K562 (cell line): ENCODE measurements around the gene ZCCHC24. TPM values are rescaled to one million over a fixed set of nuclear protein-coding genes. Genes with fewer than 3 reads are reported as not detected.
A peak's percentile ranks its signal among the peaks of the same experiment; 100 is the strongest.

Experiments
- ATAC-seq: fragments of 200-7000 bp; cut with Tn5 transposase; 3 replicates; pipeline ENCODE4 v1.9.1; 2020; ENCODE audit warnings: moderate library complexity
- BruUV-seq: library from RNA; stranded (reverse); fragments of 400-500 nt; replicated peaks from 2 replicates; lab custom pipeline; 2021; lab: Mats Ljungman, UMichigan
- CTCF ChIA-PET: fragments of 300-600 bp; formaldehyde crosslinking; extraction: SDS; loops from one replicate; lab custom pipeline; 2021; ENCODE audit warnings: low intra/inter-chr PET ratio; lab: Yijun Ruan, JAX
- POLR2A ChIA-PET: fragments of 300-600, 350-650 bp; sonication (Branson Sonifier 250); formaldehyde crosslinking; extraction: SDS; loops from one replicate; lab custom pipeline; 2021; ENCODE audit warnings: antibody characterized with exemption, inconsistent platforms; lab: Yijun Ruan, JAX
- DNase-seq, 4 experiments: peaks; one replicate each; pipeline versions ENCODE4 v3.0.0 to v3.0.0-alpha.2; 2011 to 2018; ENCODE audit warnings: low spot score in 3 of 4, mixed read lengths in 3 of 4; ENCODE audit errors: extremely low read depth in 1 of 4
- FAIRE-seq: peaks from 2 replicates; lab custom pipeline; 2011; peaks lifted over from hg19 to GRCh38; lab: Jason Lieb, UNC
- H2AFZ ChIP-seq: 2 replicates; pipeline ENCODE4 v1.6.0; 2011; ENCODE audit warnings: low read depth, low read length, control low read depth, inconsistent platforms
- H3K27ac ChIP-seq: fragments of 200-600 bp; 3 replicates; pipeline ENCODE4 v1.8.0; 2011; ENCODE audit warnings: low read depth, mild to moderate bottlenecking, control low read depth, inconsistent platforms, low read length, moderate library complexity, mixed read lengths; ENCODE audit errors: extremely low read depth
- H3K27me3 ChIP-seq, 2 experiments: fragments of 300-600 bp in 1 of 2; 2 replicates in 1 of 2; 3 replicates in 1 of 2; pipeline versions ENCODE4 v1.6.0 to v1.8.0; 2011; ENCODE audit warnings: inconsistent platforms in 2 of 2, low read length in 2 of 2, mild to moderate bottlenecking in 1 of 2, mixed read lengths in 1 of 2, moderate library complexity in 1 of 2; ENCODE audit not compliant: control insufficient read depth in 2 of 2, insufficient read depth in 2 of 2
- H3K36me3 ChIP-seq: fragments of 300-600 bp; 3 replicates; pipeline ENCODE4 v1.8.0; 2011; ENCODE audit warnings: mild to moderate bottlenecking, low read length, inconsistent platforms; ENCODE audit not compliant: control insufficient read depth, insufficient read depth
- H3K4me1 ChIP-seq, 2 experiments: fragments of 200-600 bp in 1 of 2; replicated peaks in 1 of 2; 2 replicates in 1 of 2; 3 replicates in 1 of 2; pipeline versions ENCODE4 v1.5.1 to v1.8.0; 2011; ENCODE audit warnings: inconsistent platforms in 2 of 2, low read length in 2 of 2, mild to moderate bottlenecking in 1 of 2, mixed read lengths in 1 of 2, moderate library complexity in 1 of 2; ENCODE audit not compliant: control insufficient read depth in 2 of 2, insufficient read depth in 2 of 2
- H3K4me2 ChIP-seq: 2 replicates; pipeline ENCODE4 v1.6.1; 2011; ENCODE audit warnings: low read length, control low read depth, inconsistent platforms, mixed read lengths; ENCODE audit not compliant: insufficient read depth
- H3K4me3 ChIP-seq: fragments of 200-600 bp; sonication (generic), shearing (Covaris generic); 2 replicates; pipeline ENCODE4 v1.5.1; 2016; ENCODE audit warnings: control low read depth, inconsistent platforms
- H3K79me2 ChIP-seq: fragments of 200-600 bp; 3 replicates; pipeline ENCODE4 v1.8.0; 2011; ENCODE audit warnings: low read length, inconsistent platforms; ENCODE audit not compliant: control insufficient read depth, insufficient read depth
- H3K9ac ChIP-seq, 2 experiments: 2 replicates each; pipeline versions ENCODE4 v1.6.0 to v1.6.1; 2011; ENCODE audit warnings: low read depth in 2 of 2, low read length in 2 of 2, control low read depth in 1 of 2, inconsistent platforms in 1 of 2, mild to moderate bottlenecking in 1 of 2, mixed read lengths in 1 of 2; ENCODE audit not compliant: insufficient read depth in 1 of 2
- H3K9me1 ChIP-seq: one replicate; pipeline ENCODE4 v1.6.0; 2011; ENCODE audit warnings: inconsistent platforms, mild to moderate bottlenecking, low read length, moderate library complexity; ENCODE audit not compliant: control insufficient read depth, insufficient read depth
- H3K9me3 ChIP-seq: replicated peaks from 2 replicates; pipeline ENCODE4 v1.5.1; 2011; ENCODE audit warnings: low read depth, low read length, inconsistent platforms; ENCODE audit not compliant: control insufficient read depth, insufficient read depth
- H4K20me1 ChIP-seq: replicated peaks from 2 replicates; pipeline ENCODE4 v1.6.1; 2011; ENCODE audit warnings: low read length, inconsistent platforms, mixed read lengths; ENCODE audit not compliant: control insufficient read depth, insufficient read depth
- BRD9 ChIP-seq: fragments of 450-650 bp; IDR thresholded peaks from 2 replicates; pipeline ENCODE4 v1.6.1; 2018; ENCODE audit warnings: low read depth; ENCODE audit not compliant: partially characterized antibody
- CEBPG ChIP-seq, 3 experiments: fragments of 200-800 bp in 1 of 3; sonication (Bioruptor generic) in 1 of 3; sonication (generic) in 1 of 3; formaldehyde crosslinking in 1 of 3; IDR thresholded peaks in 2 of 3; conservative IDR thresholded peaks in 1 of 3; 2 replicates each; pipeline versions ENCODE4 v1.6.1 to v1.8.0; 2016 to 2022; ENCODE audit warnings: missing compliant biosample characterization in 2 of 3, missing genetic modification characterization in 2 of 3, mild to moderate bottlenecking in 1 of 3, missing genetic modification reagents in 1 of 3
- KDM1A ChIP-seq, 2 experiments: fragments of 450-650 bp; IDR thresholded peaks; 2 replicates each; pipeline ENCODE4 v1.6.1; 2016; ENCODE audit warnings: mild to moderate bottlenecking in 2 of 2
- PML ChIP-seq: IDR thresholded peaks from 2 replicates; pipeline ENCODE4 v1.6.1; 2012; ENCODE audit warnings: low read length, inconsistent platforms
- PTBP1 ChIP-seq: fragments of 200-400 bp; formaldehyde crosslinking; IDR thresholded peaks from 2 replicates; pipeline ENCODE4 v1.6.1; 2017; ENCODE audit warnings: low read depth, low read length
- RCOR1 ChIP-seq, 2 experiments: IDR thresholded peaks; 2 replicates each; pipeline ENCODE4 v1.6.1; 2012; ENCODE audit warnings: low read depth in 2 of 2, low read length in 2 of 2, borderline replicate concordance in 1 of 2, improper control_type of control experiment in 1 of 2
- SMARCA5 ChIP-seq: fragments of 450-650 bp; IDR thresholded peaks from 2 replicates; pipeline ENCODE4 v1.6.1; 2016
- SUPT5H ChIP-seq: fragments of 450-650 bp; IDR thresholded peaks from 2 replicates; pipeline ENCODE4 v1.6.1; 2016
- TEAD1 ChIP-seq, 2 experiments: fragments of 450-650 bp in 1 of 2; sonication (generic) in 1 of 2; formaldehyde crosslinking; IDR thresholded peaks; 2 replicates each; pipeline versions ENCODE4 v1.4.0 to v1.8.0; 2020 to 2022; ENCODE audit warnings: mild to moderate bottlenecking in 2 of 2, missing genetic modification reagents in 1 of 2
- ZFP36 ChIP-seq: fragments of 150-350 bp; IDR thresholded peaks from 2 replicates; pipeline ENCODE4 v1.6.1; 2018; ENCODE audit warnings: low read length, low read depth; ENCODE audit not compliant: partially characterized antibody
- ZNF592 ChIP-seq: fragments of 450-650 bp; IDR thresholded peaks from 2 replicates; pipeline ENCODE4 v1.6.1; 2017; ENCODE audit warnings: antibody characterized with exemption, mild to moderate bottlenecking
- WGBS: fragments of 100-300 bp; shearing (Covaris generic); methylation state at CpG from one replicate; pipeline ENCODE4 v1.1.6; 2016; ENCODE audit warnings: low coverage, mixed read lengths; ENCODE audit not compliant: insufficient coverage; ENCODE audit errors: missing lambda C conversion rate; 5-methylcytosine and 5-hydroxymethylcytosine counted together
- in situ Hi-C: fragments of 300-500 bp; cut with MboI; formaldehyde crosslinking; loops from 4 replicates; pipeline ENCODE4 v1.15.0; 2018; ENCODE audit warnings: inconsistent platforms, mixed read lengths
- intact Hi-C: fragments of 100-400 bp; cut with micrococcal nuclease; formaldehyde crosslinking; loops from 2 replicates; pipeline ENCODE4 v1.14.2; 2022
- polyA plus RNA-seq, 8 experiments: library from polyadenylated mRNA; depleted of rRNA in 4 of 8; stranded (reverse) in 5 of 8; unstranded in 3 of 8; fragments of >200 nt; fragmentation: Nextera tagmentation in 2 of 8; fragmentation: Illumina TruSeq in 1 of 8; extraction: Ambion mirVana in 2 of 8; extraction: Trizol in 1 of 8; gene quantifications; 2 replicates each; pipeline versions ENCODE4 v1.2.1 to v1.2.3, GENCODE V29; 2011 to 2014; ENCODE audit warnings: inconsistent platforms in 1 of 8, missing spikeins in 1 of 8
- total RNA-seq, 7 experiments: library from RNA; depleted of rRNA in 6 of 7; stranded (reverse); fragments of >200 nt in 6 of 7; fragmentation: Illumina TruSeq in 2 of 7; extraction: Trizol in 2 of 7; gene quantifications; 2 replicates each; pipeline versions ENCODE4 v1.2.1 to v1.2.3, GENCODE V29; 2011 to 2021; ENCODE audit warnings: low replicate concordance in 1 of 7
- TF ChIP-seq, protein P1 (sequence below), 2 experiments: fragments of 450-650 bp; IDR thresholded peaks; 2 replicates each; pipeline ENCODE4 v1.6.1; 2018; ENCODE audit warnings: mild to moderate bottlenecking in 2 of 2, low read depth in 1 of 2; ENCODE audit not compliant: partially characterized antibody in 2 of 2

Gene ZCCHC24
- total and polyA plus RNA-seq, 9 of the 15 experiments (the other 6 are each of a cell fraction or from before 2014, with no cell fraction given), result 0.84 to 11.0 (median 4.6) TPM

DNA sequence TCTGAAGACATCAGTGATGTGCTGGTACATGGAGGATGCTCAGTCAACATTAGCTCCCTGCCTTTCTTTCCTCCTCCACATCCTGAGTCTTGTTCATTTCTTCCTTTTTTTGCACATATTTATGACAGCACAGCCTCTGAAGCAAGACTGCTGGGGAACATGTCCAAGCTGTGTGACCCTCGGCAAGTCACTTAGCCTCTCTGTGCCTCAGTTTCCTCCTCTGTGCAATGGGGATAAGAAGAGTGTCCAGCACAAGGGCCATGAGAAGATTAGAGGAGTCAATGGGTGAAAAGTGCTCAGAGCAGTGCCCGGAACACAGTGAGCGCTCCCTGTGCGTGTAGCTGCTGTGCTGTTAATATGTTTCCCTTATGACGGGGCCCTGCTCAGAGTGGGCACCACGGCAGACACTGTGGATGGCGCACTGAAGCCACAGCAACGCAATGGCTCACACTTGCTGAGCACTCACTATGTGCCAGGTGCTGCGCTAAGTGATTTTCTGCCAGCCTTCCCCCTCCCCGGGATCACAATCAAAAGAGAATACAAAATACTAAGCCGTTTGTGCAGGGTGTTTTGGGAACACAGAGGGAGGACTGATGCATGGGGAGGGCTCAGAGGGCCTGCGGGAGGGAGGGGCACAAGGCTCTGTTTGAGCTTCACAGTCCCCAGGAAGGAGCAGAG, 28.7 kb downstream of the ZCCHC24 start:
- Histone ChIP-seq H3K9me1 (no peaks in the 10 kb centered on the region), H3K4me1 (peaks cover 30 to 32% of the 10 kb centered on the region in 2 experiments), H3K27me3 (no peaks in the 10 kb centered on the region), H3K36me3 (no peaks in the 10 kb centered on the region; the same call in 2 of the 3 replicates), H3K9me3 (no peaks in the 10 kb centered on the region), H3K4me2 (no peak overlapping the region), H3K4me3 (no peak overlapping the region), H3K9ac (no peak overlapping the region), H3K27ac (no peak overlapping the region), H3K79me2 (no peaks in the 10 kb centered on the region), H2AFZ (no peak overlapping the region), H4K20me1 (no peaks in the 10 kb centered on the region)
- WGBS, result 73% methylated on average over 12 of the region's 12 CpGs
- FAIRE-seq, result peak; percentile 48
- in situ Hi-C loops, result no loop called here
- CTCF ChIA-PET, result no interaction called here
- no peak for DNase-seq
- no peak for ATAC-seq
- POLR2A ChIA-PET, result interaction anchor here (0.6 to 1.2 kb wide), 4 partner anchors 22 to 1002 kb away, joined by 3 to 4 read pairs (median 3); no protein-coding TSS in a partner anchor
- BruUV-seq, result no TSS peak
- intact Hi-C loops, result no loop called here
- TF ChIP-seq PTBP1 (0 out of 2 replicates have a peak, but pooled peaks have one; percentile 55), PML (no peak), ZNF592 (no peak), CEBPG (CRISPR knock-in tag; IDR thresholded peaks at IDR 0.05) (0 out of 2 replicates have a peak, but pooled peaks have one; percentile 35), CEBPG (tag; conservative IDR thresholded peaks at IDR 0.05 in 1 of 2, IDR thresholded peaks at IDR 0.05 in 1 of 2) (no peak), RCOR1 (IDR thresholded peaks at IDR 0.05; ENCODE audit: borderline replicate concordance in 1 of 2, low read depth in 2 of 2, low read length in 2 of 2) (peak in 1 of 2 experiments; percentile 5; a peak in 1 of 4 replicates), SMARCA5 (peak; percentile 97), BRD9 (peak; percentile 100), TEAD1 (CRISPR knock-in tag; IDR thresholded peaks at IDR 0.05) (0 out of 4 replicates have a peak, but pooled peaks of 1 of the 2 experiments have one; percentile 20), ZFP36 (peak; percentile 82), KDM1A (IDR thresholded peaks at IDR 0.05) (peak; percentile 68 to 69; a peak in 3 of 4 replicates), SUPT5H (no peak)
- TF ChIP-seq, protein P1, sequence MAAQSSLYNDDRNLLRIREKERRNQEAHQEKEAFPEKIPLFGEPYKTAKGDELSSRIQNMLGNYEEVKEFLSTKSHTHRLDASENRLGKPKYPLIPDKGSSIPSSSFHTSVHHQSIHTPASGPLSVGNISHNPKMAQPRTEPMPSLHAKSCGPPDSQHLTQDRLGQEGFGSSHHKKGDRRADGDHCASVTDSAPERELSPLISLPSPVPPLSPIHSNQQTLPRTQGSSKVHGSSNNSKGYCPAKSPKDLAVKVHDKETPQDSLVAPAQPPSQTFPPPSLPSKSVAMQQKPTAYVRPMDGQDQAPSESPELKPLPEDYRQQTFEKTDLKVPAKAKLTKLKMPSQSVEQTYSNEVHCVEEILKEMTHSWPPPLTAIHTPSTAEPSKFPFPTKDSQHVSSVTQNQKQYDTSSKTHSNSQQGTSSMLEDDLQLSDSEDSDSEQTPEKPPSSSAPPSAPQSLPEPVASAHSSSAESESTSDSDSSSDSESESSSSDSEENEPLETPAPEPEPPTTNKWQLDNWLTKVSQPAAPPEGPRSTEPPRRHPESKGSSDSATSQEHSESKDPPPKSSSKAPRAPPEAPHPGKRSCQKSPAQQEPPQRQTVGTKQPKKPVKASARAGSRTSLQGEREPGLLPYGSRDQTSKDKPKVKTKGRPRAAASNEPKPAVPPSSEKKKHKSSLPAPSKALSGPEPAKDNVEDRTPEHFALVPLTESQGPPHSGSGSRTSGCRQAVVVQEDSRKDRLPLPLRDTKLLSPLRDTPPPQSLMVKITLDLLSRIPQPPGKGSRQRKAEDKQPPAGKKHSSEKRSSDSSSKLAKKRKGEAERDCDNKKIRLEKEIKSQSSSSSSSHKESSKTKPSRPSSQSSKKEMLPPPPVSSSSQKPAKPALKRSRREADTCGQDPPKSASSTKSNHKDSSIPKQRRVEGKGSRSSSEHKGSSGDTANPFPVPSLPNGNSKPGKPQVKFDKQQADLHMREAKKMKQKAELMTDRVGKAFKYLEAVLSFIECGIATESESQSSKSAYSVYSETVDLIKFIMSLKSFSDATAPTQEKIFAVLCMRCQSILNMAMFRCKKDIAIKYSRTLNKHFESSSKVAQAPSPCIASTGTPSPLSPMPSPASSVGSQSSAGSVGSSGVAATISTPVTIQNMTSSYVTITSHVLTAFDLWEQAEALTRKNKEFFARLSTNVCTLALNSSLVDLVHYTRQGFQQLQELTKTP (IDR thresholded peaks at IDR 0.05; ENCODE audit: low read depth in 1 of 2, partially characterized antibody in 2 of 2), result peak in 1 of 2 experiments; percentile 40
